HG02840 (cell line): ENCODE measurements around the gene PBX4.

ENCODE experiments used
- ATAC-seq: cut with Tn5 transposase; IDR thresholded peaks from one replicate; pipeline ENCODE4 v1.9.1; 2021; ENCODE audit warnings: mild to moderate bottlenecking, moderate library complexity, moderate number of reproducible peaks; ENCODE audit not compliant: unreplicated experiment, low FRiP score

Gene PBX4

DNA sequence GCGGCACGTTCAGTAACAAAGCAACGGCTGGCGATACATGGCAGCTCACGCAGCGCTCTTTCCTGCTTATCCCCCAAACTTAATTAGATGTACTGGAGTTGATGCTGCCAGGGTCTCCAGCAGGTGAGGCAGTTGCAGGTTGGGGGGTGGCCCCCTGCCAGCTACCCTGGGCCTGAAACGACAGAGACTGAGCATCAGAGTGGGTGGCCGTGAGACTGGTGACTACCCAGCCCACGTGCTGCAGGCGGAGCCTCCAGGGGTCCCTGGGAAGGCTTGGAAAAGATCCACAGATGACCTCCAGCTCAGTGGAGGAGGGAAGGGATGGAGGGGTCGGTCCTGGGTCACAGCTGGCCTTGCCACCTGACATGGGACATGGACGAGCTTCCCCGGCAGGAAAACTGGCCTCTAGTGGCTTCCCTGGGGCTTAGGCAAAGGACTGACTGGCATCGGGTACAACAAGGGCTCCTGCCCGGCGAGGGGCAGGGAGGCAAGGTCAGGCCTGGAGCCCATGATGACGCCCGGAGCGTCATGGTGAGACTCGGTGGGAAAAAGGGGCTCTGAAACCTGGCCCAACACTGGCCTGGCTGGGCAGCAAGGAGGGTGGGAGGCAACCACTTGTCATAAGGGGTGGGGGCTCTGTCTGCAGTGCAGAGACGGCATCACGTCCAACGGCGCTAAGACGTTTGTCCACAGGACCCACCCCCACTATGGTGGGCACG lies 56.4 kb downstream of the PBX4 start:
- no peak for ATAC-seq

- ATAC-seq: no peak
Observed at GRCh38 chr19:19559931-19560330, 58.6 kb downstream of the PBX4 start.

GRCh38 chr19:19558636-19559035 lies 59.9 kb downstream of the PBX4 start:
- ATAC-seq: no peak

- no peak for ATAC-seq
Observed at GRCh38 chr19:19558055-19558454, 60.4 kb downstream of the PBX4 start.

- ATAC-seq: no peak
Observed at GRCh38 chr19:19554074-19555023, 64.1 kb downstream of the PBX4 start.

DNA sequence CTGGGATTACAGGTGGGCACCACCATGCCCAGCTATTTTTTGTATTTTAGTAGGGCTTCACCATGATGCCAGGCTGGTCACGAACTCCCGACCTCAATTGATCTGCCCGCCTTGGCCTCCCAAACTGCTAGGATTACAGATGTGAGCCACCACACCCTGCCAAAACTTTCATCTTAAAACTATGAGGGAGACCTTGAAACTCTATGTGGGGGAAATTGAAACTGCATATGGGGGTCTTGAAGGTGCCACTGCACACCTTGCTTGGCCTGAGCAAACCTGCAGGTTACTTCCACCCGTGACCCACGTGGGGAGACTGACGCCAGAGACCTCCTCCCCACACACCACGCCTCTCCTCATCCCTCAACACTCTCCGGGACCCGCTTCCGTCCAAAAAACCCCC lies 64.8 kb downstream of the PBX4 start:
- ATAC-seq: no peak

GRCh38 chr19:19552798-19553197 lies 65.7 kb downstream of the PBX4 start:
- ATAC-seq: no peak

- no peak for ATAC-seq
Observed at GRCh38 chr19:19551853-19552192, 66.7 kb downstream of the PBX4 start.

DNA sequence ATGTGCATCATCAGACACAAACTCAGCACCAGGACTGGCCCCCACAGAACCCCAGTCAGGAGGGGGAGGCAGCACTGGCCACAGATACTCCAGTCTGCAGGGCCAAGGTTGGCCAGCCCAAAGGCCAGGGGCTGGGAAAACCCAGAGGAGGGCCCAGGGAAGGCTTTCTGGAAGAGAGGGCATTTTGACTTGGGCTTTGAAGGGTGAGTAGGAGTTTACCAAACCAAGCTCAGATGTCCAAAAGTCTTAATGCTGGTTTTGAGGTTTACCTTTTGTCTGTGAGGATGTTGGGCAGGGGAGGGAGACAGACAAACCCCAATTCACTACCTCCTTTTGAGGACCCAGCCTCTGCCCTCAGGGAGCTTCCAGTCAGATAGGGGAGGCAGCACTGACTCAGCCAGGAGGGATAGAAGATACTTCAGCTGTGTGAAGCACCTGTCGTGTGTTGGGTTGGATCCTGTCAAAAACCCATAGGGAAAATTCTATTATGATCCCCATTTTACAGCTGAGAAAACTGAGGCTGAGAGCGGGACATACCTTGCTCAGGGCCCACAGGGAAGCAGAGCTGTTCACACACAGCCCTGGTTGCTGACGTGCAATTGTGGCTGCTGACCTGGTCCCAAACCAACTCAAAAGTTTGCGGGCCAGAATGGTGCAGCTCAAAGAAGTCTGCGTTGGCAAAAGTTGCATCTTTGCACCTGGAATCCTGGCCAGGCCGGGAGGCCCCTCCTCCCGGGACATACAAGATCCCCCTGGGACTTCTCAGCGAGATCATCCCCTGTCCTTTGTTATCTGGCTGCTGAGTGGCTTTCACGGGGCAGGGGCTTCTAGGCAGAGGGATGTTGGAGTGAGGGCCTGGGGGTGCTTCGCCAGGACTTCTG lies 67.3 kb downstream of the PBX4 start:
- no peak for ATAC-seq

- ATAC-seq: no peak
Observed at GRCh38 chr19:19550485-19550929, 68.0 kb downstream of the PBX4 start.

DNA sequence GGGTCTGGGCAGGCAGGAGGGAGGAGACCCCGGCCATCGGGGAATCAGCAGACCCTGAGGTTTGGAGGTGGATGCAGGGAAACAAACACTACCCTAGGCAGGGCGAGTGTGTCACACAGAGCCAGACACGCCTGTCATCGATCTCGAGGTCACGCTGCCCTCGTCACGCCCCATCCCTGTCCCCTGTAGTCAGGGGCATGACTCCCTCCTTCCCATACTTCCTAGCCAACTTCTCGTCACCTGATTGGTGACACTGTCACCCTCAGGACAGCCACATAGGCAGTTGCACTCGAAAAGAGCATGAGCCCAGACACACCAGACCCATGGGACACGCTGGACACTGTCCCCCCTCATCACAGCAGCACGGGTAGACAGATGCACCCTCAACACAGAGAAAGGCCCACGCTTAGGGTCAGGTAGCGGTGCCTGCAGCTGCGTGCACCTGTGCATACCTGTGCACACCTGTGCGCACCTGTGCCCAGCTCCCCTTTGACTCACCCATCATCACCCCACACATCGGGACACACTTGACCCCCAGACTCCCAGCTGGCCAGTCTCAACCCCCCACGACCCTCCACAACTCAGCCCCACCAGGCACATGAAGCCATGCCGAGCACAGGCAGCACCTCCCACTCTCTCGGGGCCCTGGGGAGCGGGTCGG lies 68.6 kb downstream of the PBX4 start:
- no peak for ATAC-seq

DNA sequence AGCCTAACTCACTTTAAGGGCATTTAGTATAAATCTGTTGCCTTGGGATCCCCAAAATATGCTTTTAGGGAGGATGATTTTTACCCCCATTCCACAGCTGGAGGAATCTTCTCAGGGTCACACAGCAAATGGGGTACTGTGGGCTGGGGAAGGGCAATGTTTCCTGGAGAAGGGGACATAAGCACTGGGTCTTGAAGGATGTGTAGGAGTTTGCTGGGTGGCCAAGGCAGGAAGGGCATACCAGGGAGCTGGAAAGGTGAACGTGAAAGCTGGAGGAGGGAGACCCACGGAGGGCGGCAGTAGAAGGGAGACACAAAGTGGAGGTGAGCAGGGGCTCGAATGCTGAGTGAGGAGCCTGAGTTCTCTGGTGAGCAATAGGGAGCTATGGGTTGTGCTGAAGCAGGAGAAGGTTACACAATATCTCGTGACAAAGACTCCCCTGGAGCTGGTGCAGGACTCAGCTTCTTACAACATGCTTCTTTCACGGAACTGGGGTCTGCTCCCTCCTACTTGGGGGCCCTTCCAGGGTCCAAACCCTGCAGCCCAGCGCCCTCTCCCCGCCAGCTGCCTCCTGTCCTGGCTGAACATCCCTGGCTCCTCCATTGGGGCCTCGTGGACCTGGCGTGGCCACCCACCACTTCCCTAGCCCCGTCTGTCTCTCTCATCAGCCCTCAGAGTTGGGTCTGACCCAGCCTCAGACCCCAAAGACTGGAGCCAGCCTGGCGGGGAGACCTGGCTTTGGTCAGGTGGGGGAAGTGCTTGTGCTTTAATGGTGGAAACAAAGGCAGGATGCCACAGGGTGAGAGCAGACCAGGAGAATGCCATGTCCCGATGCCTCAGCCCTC lies 69.3 kb downstream of the PBX4 start:
- ATAC-seq: no peak

- no peak for ATAC-seq
Observed at GRCh38 chr19:19547674-19548336, 70.7 kb downstream of the PBX4 start.

- ATAC-seq: no peak
Observed at GRCh38 chr19:19546751-19547162, 71.7 kb downstream of the PBX4 start.

DNA sequence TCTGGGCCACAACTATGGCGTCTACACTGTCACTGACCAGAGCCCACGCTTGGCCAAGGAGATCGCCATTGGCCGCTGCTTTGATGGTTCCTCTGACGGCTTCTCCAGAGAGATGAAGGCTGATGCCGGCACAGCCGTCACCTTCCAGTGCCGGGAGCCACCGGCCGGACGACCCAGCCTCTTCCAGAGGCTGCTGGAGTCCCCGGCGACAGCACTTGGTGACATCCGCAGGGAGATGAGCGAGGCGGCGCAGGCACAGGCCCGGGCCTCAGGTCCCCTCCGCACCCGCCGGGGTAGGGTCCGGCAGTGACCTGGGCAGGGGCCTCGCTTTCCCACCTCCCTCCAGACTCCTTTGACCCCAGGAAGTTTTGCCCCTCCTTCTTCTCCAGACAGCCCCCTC lies 72.8 kb downstream of the PBX4 start:
- ATAC-seq: no peak

DNA sequence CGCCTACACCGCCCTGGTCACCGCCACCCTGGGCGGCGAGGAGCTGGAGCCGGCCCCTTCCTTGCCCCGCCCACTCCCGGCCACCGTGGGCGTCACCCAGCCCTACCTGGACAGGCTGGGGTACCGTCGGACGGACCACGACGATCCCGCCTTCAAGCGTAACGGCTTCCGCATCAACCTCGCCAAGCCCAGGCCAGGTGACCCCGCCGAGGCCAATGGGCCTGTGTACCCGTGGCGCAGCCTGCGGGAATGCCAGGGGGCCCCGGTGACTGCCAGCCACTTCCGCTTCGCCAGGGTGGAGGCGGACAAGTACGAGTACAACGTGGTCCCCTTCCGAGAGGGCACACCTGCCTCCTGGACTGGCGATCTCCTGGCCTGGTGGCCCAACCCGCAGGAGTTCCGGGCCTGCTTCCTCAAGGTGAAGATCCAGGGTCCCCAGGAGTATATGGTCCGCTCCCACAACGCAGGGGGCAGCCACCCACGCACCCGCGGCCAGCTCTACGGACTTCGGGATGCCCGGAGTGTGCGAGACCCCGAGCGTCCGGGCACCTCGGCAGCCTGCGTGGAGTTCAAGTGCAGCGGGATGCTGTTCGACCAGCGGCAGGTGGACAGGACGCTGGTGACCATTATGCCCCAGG lies 73.4 kb downstream of the PBX4 start:
- ATAC-seq: no peak

GRCh38 chr19:19544257-19544953 lies 74.1 kb downstream of the PBX4 start:
- ATAC-seq: no peak

DNA sequence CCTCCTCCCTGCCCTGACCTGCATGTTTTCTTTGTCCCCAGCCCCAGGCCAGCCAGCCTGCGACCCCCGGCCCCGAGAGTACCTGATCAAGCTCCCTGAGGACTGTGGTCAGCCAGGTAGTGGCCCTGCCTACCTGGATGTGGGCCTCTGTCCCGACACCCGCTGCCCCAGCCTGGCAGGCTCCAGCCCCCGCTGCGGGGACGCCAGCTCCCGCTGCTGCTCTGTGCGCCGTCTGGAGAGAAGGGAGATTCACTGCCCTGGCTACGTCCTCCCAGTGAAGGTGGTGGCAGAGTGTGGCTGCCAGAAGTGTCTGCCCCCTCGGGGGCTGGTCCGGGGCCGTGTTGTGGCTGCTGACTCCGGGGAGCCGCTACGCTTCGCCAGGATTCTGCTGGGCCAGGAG lies 74.8 kb downstream of the PBX4 start:
- ATAC-seq: no peak
